ENCODE measurements around the gene FAM222A.

Gene FAM222A

DNA sequence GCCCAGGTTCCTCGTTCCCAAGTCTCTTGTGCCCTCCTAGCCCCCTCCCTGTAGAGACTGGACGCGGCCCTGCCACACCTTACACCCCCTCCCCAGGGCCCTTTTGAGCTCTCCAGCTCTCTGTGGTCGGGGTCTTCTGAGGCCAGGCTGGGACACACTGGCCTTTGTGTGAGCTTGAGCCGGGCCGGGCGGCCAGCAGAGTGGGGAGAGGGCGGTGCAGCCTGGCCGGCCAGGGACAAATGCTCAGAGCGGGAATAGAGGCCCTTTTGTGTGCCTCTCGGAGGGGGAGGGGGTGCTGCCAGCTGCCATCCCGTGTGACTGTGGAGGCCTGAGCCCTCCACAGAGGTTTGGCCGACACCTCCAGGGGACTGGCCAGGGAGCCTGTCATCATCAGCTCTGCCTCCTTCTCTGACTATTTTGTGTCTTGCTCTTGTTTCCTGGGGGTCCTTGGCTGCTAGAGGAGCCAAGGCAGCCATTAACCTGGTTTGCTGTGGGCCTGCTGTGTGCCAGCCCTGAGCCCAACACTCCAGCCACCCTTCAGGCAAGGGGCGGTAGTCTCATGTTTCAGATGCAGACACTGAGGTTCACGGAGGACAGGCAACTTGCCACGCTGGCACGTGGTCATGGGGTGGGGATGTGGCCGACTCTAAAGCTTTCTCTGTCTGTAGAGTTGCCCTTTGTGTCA is 13.6 kb downstream of the FAM222A start:
- no peak for DNase-seq

DNA sequence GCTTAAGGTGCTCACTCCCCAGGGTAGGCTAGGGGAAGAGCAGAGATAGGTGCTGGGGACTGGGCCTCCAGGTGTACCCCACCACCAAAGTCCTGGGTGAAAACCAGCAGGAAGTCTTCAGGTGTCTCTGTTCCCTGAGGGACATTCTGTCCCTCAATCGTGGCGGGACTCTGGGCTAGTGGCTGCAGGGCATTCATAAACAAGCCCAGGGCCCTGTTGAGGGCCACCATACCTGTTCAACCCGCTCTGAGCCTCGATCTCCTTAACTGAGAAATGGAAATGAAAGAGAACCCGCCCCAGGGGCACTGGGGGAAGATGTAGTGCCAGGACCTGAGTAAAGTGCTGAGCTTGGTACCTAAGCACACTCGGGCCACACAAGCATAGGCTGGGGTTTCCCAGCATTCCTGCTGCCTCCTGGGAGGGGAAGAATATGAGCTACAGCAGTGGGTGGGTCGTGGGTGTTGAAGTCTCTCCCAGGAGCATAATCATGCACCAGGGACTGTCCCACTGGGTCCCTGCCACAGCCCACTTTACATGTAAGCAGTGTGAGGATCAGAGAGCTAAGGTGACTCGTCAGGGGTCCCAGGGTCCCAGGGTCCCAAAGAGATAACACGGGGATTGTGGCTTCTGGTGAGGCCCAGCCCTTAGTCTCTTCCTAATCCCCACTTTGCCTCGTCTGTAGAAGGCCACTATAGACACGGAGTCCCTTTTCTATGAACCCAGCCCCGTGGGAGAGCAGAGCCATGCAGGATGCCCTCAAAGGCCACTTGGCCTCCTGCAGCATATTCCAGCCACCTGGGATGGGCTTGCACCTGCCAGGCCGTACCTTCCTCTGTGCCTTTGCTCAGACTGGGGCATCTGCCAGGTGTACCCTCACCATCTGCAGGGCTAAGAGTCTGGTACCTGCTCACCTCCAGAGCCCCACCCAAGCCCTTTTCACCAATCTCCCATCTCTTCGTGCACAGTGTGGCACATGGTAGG is 14.4 kb downstream of the FAM222A start:
- DNase-seq = no peak

DNA sequence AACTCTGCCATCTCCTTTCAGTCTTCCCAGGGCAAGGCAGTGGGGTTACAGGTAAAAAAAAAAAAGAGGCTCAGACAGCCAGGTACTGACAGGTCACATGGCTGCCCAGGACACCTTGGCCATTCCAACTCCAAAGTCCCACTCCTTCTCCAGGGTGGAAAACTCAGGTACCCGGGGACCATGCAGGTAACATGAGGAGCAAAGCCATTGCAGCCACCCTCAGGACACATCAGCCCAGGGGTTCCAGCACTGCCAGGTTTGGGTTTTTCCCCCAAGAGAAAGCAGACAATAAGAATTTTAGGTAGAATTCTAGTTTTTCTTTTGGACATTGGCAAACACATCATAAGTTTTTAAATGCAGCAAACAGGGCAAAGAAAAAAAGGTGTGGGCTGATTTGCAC is 15.3 kb downstream of the FAM222A start:
- no peak for DNase-seq

DNA sequence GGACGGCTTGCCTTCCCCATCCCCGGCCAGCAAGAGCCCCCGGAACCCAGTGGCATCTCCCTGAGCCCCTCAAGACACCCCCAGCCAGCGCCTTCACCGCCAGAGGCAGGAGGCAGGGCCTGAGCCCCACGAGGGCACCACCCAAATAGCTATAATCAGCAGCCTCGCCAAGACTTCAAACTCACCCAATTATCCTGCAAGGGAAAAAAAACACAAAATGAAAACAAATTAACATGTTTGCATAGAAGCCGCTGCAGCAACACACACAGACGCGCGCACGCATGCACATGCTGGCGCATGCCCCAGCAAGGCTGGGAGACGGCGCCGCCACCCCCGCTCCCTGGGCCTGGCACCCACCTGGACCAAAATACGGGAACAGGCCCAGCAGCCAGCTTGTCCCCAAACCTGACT is 15.8 kb downstream of the FAM222A start:
- DNase-seq = no peak

DNA sequence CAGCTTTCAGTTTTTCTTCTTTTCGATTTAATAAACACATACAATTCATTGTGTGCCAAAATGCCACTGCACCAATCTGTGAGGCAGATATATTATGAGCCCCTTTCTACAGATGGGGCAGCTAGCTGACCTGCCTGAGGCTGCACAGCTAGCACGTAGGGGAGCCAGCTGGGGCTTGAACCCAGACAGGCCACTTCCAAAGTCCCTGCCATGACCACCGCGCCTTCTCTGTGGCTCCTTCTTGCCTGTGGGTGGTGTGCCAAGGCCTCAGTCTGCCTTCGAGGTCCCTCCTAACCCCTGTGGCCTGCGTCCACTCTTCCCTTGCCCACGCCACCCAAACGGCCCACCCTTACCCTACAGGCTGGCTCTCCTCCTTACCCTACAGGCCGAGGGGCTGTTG is 16.2 kb downstream of the FAM222A start:
- no peak for DNase-seq

DNA sequence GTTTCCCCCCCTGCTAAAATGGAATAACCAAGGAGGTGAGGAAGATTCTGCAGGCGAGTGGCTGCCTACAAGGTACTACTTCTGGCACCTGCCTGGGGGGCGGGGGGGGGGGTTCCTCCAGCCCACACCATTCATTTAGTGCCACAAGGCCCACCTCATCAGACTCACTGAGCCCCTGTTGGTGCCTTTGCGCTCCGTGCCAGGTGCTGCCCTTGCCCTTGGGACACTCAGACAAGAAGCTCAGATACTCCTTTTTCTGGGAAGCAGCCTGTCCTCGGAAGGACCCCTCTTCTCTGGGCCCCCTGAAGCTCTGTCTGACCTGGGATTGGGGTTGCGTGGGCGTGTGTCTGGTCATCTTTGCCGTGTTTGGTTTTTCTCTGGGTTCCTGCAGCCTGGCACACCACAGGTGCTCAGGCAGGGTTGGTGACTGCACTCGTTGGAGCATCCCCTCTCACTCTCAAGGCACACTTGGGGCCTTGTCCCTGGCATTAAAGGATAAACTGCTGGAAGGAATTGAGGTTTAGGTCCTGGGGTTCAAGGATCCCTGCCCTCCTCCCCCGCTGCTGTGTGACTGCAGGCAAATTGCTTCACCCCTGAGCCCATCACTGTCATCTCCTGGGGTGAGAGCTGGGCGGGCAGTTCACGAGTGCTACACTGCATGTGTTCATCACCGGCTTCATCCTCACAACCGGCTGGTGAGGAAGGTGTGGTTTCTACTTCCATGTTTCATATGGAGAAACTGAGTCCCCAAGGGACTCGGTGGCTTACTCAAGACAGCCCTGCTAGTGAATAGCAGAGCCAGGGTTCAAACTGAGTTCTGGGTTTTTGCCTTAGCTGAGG is 16.9 kb downstream of the FAM222A start:
- DNase-seq = no peak

DNA sequence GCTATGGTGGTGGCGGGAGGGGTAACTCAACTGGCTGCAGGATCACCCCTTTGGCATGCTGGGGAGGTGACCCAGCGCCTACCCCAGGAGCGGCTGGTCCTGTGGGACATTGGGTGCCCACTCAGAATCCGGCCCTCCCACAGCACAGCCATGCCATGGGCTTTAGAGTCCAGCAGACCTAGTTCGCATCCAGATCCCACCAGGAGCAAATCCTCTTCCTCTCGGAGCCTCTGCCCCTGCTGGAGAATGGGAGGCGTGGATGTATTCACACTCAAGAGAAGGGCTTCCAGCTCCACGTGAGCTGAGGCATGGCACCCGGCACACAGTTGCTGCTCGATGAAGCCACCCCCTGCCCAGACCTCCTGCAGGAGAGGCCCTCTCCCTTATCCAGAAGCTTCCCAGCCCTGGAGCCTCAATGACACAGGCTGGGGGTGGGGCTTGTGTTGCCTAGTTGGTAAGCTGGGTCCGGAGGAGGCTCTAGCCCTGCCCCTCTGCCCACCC is 17.7 kb downstream of the FAM222A start:
- DNase-seq = no peak

DNA sequence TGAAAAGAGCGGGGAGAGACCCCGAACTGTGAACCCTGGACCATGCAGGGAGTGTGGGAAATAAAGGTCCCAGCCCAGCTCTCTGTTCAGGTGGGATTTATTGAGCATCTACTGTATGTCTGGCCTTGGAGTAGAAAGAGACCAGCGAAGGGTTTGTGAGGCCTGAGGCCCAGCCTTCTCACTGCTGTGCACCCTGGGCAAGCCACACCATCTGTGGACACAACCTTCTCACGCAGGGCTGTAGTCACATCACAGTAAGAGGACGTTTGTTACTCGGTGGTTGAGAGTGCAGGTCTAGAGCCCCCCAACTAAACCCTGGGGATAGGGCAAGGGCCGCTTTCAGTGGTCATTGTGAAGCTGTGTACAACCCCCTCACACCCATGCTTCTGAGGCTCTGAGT is 18.2 kb downstream of the FAM222A start:
- DNase-seq = no peak

DNA sequence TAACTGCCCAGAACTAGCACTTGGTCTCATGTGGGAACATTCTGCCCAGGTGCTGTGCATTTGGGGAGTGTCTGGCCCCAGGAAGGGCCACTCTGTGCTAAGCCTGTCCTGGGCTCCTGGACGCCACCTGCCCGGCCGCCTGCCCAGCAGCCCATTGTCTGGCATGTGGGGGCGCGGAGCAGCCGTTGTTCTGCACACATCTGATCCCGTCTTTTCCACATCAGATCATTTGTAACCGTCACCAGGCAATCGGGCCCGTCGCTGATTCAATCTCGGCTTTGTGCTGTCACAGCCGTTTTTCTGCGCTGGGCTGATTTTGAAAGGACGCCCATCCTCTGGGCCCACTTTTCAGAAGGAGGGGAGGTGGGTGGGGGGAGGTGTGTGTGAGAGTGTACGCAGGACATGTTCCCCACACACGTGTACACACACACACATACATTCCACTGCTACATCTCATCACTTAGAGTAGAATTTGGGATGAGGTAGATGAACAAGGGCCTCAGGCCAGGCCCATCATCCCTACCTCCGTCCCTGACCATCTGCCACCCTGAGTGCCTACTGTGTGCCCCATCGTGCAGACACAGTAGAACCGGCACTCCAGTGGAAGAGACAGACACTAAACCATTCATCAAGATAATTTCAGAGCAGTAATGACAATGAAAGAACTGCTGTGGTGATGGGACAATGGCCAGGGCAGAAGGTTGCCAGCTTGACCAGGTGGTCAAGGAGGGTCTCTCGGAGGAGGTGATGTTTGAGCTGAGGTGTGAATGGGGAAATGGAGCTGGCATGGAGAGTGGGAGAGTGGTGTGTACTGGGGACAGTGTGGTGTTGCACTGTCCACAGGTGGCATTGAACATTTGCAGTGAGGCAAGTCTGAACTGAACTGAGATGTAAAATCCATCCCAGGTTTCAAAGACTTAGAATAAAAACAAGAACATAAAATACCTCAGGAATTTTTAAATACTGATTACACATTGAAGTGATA is 19.0 kb downstream of the FAM222A start:
- no peak for DNase-seq

DNA sequence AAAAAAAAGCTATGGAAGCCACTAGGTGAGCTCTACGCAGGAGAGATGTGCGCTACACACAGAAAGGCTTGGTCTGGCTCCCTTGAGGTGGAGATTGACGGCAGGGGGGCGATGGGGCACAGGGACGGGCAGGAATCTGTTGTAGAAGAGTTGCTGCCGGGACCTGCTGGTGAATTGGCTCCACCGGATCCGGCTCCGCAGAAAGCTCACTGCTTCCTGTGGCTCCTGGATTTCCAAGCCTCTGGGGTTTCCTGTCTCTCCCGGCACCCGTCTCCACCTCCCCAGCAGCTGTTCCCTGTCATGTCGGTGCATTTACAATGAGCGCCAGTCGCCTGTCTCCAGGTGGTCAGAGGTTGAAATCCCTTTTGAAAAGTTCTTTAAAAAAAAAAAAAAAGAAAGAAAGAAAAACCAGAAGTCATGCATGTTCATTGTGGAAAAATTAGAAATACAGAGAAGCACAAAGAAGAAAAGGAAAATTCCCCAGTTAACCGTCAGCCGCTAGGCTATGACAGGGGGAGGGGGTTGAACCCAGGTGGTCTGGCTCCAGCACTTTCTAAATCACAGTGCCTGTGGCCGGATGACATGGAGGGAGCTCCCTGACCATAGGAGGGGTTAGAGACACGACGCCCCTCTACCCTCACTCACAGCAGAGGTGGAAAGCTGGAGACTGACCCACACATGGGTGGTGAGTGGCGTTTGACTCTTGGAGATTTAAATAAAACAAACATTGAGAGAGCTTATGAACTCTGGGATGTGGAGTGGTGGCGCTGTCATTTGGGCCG is 20.8 kb downstream of the FAM222A start:
- no peak for DNase-seq

DNA sequence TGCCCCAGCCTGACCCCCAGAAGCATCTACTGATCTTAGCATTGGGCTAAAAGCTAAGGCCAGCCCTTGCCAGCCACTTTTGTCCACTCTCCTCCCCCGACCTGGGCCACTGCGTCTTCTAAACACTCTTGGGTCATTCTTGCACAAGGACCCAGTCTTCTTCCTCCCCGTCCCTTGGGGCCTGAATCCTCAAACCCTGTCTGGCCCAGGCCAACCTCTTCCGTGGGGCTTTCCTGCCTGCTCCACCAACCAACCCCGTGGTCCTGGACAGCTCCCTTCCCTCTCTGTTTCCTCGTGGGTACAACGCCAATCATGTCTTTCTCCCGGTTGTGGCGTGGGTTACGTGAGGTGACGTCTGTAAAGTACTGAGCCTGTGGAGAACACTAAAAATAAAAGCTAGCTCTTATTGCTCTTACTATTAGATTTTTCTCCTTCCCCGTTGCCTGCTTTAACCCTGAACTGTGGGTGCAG is 21.5 kb downstream of the FAM222A start:
- DNase-seq = no peak

DNA sequence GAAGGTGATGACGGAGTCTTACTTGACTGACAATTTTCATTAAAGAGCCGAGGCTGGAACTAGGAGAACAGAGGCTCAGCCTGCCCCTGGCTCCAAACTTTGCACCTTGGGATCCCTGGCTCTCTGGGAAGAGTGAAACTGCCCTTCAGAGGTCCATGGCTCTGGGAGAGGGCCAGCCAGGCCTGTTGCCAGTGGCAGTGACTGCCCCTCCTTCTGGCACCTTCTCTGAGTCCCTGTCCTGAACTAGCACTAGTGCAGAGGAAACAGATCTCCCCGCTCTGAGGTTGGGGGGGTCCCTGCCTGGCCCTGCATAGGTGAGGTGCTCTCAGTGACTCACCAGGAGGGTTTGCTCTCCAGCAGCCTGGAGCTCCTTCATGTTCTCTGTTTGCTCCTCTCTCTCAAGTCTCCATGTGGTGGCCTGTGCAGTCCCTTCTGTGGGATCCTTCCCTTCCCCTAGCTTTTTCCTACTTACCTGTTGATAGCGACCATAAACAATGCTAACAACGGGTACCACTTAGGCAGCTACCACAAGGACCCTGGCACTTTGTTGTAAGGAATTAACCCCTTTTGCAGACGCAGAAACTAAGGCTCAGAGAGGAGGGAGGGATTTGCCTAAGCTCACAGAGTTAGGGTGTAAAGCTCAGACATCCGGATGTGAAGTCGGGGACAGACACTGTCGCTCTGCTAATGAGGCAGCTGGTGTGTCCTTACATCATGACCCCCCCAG is 22.4 kb downstream of the FAM222A start:
- no peak for DNase-seq

DNA sequence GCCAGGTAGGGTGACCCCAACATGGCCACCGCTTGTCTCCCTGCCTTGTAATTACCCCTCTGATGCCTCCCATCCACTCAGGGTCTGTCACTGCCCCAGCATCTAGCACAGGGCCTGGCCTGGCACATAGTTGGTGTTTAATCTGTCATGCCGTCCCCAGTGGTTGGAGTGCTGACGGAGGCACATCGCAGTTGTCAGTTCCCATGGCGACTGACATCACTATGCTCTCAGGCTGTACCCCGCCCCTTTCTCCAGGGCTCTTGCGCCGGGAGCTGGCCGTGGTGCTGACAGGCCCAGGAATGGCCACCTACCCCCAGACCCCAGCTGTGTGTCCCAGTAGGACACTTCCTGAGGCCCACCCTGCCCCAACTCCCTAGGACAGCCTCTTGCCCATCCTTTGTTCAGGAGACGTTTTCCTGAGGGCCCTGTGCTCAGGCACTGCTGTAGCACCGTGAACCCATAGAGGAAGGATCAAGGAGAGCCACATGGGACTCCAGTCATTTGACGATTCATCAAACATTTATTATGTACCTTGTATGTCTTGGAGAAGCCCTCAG is 23.0 kb downstream of the FAM222A start:
- DNase-seq = no peak

DNA sequence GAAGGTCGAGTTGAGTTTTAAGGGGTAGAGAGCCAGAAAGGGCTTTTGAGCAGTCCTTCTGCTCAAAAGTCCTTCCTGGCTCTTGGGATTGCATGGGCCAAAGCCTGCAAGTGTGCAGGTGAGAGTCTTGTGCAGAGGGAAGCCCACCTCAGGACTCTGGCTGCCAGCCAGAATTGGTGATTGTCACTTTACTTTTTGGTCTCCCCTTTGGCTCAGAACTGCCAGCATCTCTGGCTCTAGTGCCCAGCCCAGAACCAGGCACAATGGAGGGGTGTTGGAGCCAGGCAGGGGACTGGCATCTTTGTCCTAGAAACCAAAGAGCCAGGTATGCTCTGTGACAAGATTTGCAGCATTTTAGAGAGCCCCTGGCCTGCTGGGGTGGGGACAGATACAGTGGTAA is 23.5 kb downstream of the FAM222A start:
- DNase-seq = no peak

DNA sequence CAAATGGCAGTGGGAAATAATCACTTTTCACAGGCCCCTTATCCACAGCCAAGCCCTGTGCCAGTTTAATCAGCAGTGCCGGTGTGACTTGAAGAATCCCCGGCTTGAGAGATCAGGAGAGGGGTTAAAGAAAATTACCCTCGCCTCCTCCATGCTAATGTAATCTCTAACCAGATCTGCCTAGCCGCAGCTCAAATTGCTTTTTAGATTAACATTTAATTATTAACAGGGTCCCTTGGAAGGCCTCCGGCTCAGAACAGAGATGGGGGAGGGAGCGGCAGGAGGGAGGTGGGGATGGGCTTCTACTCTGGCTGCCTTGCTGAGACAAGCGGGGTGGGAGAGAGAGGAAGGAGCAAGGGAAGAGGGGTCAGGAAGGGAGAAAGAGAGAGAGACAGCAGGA is 24.0 kb downstream of the FAM222A start:
- DNase-seq = no peak

DNA sequence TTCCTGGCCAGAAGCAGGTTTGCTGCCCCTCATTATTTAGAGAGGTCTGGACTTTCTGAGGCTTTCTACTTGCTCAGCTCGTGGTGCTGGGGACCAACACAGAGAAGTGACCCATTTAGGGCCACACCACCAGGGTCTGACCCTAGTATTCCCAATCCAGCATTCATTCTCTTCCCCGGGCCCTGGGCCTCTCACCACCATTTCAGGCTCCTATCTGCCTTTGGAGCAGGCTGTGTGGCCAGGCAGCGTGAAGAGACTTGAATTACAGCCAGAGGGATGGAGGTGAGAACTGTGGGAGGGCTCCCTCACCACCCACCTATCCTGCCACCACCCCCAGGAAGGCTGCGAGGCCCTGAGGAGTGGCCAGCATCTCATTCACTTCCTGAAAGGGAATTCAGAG is 24.6 kb downstream of the FAM222A start:
- DNase-seq = no peak

DNA sequence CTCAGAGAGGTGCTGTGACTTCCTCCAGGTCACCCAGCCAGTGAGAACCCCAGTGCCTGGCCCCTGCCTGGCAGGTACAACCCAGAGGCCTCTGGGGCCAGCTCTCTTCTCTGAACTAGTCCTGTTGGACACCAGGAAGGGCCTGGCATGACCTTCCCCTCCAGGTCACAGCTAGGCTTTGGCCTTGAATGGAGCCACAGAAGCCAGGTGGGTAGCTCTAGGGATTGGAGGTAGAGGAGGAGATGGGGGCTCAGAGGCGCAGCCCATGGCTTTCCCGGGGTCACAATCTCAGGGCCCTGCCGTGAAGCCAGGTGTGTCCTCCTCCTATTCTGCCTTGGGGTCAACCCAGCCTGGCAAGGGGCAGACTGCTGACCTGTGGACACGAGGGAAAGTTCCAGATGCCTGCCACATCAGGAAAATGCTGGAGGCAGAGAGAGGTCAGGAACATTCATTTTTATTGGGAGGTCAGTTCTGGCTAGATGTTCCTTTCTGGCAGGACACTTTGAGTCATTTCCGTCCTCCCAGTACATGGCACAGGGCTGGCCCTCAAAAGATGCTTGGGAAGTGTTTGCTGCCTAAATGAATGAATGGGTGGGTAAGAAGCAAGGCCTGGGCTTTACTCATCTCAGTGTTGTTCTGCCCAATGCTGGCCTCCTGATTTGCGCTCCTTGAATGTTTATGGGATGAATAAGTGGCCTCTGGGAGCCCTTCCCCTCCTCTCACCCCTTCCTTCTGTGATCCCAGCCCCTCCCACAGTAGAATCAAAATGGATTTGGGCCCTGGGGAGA is 25.4 kb downstream of the FAM222A start:
- DNase-seq = no peak

DNA sequence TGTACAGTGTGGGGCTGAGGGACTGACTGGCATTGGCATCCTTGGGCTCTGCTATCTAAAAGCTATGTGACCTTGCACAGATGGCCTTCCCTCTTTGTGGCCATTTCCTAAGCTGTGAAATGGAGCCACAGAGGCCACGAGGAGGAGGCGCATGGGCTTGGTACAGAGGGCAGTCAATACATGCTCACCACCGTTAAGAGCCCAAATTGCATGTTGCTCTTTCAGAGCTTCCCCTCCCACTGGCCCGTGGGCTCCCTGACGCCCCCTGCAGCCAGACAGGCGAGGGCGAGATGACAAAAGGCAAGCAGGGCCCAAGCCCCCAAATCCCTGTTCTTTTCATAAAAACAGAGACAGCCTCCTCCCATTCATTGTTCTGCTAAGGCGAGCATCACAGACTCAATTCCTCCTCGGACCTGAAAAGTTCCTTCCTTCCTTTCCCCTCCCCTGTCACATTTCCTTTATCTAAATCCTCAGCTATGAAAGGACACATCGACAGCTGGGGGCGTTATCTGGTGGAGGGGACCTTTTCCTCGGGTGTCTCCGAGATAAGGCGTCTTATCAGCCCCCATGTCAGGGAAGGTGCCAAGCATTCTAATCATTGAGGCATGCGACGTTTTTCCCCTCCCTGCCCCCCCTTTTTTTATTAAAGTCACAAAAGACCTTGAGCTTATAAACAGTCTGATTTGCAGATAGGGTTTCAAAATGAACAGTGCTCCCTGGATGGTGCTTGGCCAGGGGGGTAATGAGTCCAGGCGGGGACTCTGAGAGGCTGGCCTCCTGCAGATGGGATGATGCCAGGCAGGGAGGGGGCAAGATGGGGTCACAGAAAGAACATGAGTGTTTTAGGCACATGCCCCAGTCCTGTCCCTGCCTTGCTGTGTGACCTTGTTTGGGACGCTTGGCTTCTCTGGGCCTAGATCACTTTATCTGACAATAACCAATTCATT is 26.4 kb downstream of the FAM222A start:
- DNase-seq = no peak
